GM19455 (cell line): ENCODE measurements around the gene WNK1.
"Not testable (repeated sequence)": the region's sequence is repeated elsewhere in the genome, so short reads cannot be mapped to it uniquely, and the experiment has no call there.

ENCODE experiments used
- ATAC-seq: cut with Tn5 transposase; IDR thresholded peaks from one replicate; pipeline ENCODE4 v1.9.1; 2021; ENCODE audit not compliant: unreplicated experiment

Gene WNK1

DNA sequence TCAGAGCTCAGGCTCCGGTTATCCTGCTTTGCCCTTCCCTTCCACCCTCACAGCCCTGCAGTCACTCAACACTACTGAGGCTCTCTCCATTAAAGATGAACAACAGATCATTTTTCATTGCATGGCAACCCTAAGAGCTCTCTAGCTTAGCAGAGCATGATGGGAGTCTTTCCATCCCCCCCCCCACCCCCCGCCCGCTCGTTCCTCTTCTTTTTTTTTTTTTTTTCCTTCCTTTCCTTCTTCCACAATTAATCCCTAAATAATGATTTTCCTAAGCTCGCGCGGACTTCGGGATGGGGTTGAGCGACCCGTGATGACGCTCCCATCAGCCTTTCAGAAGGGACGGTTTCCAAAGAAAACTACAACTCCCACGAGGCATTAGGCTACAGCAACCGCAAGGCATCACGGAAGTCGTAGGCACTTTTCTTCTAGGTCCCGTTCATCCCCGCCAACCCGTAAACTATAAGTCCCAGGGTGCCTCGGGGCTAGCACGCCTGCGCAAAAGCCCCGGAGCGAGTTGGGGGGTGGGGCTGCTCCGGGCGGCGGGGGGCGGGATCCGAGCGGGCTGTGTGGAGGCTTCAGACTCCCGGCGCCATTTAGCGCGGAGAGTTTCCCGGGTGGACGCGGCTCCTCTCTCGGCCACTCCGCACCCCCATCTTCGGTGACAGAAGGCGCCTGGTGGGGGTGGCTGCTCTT, at the start of gene WNK1:
TSS of gene WNK1 (plus strand) at position 581 of the 696 bp plus-strand sequence. CDS start 987 bp downstream, outside the sequence.
- ATAC-seq: peak; percentile 48

- ATAC-seq: no peak
Measured at GRCh38 chr12:704516-705242, 47.7 kb upstream of the WNK1 start.

- ATAC-seq: not testable (repeated sequence)
Measured at GRCh38 chr12:708084-708483, 44.3 kb upstream of the WNK1 start.

DNA sequence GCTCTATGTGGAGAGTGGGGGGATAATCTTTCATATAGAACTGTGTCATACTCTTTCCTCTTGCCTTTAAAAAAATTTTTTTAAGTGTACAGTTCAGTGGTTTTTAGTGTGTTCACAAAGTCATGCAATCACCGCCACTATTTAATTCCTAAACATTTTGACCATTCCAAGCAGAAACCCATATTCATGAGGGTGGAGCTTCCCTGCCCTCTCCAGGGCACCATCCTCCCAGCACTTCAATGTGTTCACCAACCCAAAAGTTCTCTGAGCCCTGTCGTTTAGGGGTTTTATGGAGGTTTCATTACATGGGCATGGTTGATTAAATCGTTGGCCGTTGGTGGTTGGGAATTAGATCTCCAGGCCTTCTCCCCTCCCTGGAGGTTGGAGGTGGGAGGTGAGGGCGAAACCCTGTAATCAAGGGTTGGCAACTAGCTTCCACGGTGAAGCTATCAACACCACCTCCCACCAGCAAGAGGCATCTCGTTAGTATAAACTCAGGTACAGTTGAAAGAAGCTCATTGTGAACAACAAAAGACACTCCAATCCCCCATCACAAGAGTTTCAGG, 42.8 kb upstream of the WNK1 start:
- no peak for ATAC-seq

DNA sequence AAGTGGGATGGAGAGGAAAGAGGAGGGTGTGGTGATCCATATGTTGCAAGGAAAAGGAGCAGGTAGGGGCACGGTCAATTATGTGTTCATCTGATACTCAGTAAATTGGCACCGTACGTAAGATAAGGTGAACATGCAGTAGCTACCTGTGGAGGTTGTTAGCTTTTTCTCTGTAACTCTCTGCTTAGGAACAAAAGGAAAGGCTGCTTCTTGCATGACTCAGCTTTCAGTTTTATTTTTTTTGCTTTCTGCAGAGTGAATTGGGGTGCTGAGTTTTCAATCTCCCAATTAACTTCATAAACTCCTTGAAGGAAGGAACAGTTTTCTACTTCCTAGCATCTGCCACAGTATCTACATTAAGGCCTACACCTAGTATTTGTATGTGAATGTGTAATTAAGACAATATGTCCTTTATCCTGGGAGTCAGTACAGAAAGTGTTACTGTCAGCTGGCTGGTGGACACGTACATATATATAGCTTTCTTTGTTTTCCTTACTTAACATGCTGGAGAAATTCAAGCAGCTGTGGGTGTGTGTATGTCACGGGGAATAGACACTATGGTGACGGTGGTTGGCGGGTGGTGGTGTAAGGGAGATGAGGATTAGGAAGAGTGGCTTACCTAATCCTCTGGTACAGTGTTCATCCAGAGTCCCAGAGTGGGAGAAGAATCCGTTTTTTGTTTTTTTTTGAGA, 40.1 kb upstream of the WNK1 start:
- no peak for ATAC-seq

DNA sequence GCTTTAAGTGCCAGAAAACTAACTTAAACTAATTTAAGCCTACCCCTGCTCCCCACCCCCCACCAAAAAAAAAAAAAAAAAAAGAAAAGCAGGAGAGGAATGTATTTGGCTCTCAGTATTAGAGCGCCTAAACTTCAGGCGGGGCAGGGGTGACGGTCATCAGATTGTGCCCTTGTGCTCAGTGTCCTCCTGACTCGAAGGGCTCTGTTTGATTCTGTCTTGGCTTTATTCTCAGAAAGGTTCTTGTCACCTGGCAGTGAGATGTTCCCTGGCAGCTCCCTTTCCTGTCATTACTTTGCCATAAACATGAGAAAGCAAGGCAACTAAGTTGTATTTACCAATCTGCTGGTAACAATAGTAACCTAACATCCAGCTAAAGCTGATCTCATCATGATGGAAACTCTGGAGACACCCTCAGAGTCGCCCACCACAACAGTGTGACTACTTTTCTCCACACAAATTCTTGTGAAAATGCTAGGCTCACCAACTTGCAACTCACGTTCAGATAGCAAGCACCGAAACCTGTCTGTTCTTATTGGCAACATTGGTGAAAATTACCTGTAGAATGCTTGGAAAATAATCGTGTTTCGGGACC, 39.0 kb upstream of the WNK1 start:
- no peak for ATAC-seq

GRCh38 chr12:716506-716905, 35.9 kb upstream of the WNK1 start:
- no peak for ATAC-seq

DNA sequence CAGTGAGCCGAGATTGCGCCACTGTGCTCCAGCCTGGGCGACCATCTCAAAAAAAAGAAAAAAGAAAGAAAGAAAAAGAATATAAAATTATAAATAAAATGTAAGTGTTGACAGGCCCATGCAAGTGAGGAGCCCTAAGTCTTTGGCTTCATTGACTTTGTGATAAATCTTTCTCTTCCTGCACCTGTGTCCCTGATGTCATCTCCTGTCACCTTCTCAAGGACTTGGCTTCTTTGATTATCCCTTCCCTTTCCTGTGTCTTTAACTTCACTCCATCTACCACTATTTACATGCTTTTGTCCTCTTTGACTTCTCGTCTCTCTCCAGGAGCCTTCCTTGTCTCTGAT, 33.6 kb upstream of the WNK1 start:
- no peak for ATAC-seq

- ATAC-seq: no peak
Measured at GRCh38 chr12:720231-720941, 32.0 kb upstream of the WNK1 start.

GRCh38 chr12:724194-724855, 28.1 kb upstream of the WNK1 start:
- no peak for ATAC-seq

DNA sequence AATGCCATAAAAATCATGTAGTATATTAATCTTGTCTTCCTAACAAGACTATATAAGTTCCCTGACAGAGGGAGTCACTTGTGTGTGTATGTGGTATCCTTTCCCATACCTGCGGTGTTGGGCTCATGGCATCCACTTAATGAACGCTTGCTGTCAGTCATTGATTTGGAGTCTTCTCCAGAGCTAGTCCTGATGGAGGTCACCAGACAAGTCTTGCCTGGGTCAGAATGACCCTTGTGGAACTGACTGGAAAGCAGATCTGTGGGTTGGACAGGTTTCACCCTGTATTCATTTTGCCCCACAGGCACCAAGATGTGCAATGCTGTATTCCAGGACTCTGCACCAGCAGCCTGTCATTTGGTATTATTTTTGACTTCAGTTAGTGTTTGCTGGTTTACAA, 27.3 kb upstream of the WNK1 start:
- ATAC-seq: no peak

DNA sequence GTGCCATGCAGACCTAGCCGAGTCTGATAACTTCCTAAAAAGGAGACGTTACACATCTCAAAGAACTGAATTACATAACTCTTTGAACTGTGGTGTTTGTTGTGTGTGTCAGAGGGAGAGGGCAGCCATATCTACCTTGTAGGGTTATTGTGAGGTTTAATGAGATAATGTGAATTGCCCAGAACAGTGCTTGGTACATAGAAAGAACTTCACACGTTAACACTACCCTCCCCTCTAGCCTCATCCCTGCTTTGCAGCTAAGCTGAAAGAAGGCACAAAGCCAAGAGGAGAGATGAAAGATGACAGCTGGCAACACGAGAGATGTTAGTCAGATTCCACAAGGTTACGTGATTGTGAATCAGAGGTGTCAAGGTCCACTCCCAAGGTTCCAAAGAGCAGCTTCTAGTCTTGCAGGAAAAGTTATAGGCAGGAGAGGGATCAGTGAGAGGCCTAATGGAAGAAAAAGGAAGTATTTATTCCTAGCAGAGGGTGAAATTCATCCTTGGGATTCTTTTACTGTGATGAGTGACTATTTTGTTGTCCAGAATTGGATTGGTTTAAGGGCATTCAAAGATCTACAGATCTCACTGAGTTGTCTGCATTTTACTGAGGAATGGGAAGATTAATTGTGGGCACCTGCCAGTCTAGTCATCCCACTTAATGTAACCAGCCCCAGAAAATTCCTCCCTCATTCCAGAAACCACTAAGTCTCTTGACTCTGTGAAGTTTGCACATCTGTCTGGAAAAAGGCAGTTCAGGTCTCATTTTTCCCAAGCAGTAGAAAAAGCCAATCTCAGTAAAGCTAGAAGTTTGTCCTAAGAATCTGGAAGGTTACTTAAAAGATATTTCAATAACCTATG, 25.9 kb upstream of the WNK1 start:
- ATAC-seq: no peak

DNA sequence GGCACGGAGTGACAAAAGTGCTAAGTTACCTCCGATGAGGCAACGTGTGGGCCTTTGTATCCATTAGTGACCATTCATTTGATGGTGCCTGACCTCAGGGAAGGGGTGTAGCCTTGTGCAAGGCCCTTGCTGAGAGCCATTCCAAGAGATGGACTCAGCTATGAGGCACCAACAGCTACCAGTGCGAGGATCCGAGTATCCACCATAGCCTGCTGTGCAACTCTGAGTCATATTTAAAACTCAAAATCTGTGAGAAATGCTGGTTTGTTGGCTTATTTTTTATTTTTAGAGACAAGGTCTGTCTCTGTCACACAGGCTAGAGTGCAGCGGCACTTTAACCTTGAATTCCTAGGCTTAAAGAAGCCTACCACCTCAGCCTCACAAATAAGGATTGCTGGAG, 25.1 kb upstream of the WNK1 start:
- ATAC-seq: no peak

DNA sequence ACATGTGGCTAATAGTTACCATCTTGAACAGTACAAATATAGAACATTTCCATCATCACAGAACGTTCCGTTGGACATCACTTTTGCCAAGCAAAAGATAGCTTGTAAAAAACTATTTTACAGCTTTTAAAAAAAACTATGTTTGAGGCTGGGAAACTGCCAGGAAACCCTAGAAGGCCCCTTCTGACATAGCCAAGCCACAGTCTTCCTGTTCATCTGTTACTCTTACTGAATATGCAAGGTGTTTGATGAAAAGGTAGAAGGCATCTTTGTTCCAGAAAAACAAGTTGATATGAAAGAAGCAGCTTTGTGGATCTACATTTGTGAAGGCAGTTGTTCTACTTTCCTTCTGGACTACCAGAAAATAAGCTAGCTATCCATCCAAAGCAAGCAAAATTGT, 23.6 kb upstream of the WNK1 start:
- ATAC-seq: no peak

DNA sequence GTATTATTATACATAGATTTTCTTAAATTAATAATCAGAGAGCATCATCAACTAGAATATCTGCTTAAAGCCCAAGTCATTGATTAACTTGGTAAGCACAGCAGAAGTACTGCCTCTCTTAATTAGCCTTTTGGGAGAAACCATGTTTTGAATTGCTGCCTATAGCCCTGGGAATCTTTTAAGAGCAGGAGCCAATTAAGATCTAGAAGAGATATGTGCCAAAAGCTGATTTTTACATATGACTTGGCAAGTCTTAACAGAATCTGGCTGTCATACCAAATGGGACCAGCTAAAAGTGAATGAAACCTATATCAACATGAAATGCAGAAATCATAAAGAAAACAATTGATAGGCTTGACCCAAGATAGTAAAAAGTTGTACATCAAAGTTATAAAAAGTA, 23.2 kb upstream of the WNK1 start:
- no peak for ATAC-seq

DNA sequence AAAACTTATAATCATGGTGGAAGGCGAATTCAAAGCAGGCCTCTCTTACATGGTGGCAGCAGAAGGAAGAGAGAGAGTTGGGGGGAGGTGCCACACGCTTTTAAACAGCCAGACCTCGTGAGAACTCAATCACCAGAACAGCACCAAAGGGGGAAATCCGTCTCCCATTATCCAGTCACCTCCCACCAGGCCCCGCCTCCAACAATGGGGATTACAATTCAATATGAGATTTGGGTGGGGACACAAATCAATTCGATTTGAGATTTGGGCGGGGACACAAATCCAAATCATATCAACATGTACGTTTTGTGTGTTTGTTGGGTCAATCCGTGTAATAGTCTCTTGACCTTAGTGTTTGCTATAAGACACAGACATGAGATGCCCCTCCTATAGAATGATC, 21.8 kb upstream of the WNK1 start:
- ATAC-seq: no peak

DNA sequence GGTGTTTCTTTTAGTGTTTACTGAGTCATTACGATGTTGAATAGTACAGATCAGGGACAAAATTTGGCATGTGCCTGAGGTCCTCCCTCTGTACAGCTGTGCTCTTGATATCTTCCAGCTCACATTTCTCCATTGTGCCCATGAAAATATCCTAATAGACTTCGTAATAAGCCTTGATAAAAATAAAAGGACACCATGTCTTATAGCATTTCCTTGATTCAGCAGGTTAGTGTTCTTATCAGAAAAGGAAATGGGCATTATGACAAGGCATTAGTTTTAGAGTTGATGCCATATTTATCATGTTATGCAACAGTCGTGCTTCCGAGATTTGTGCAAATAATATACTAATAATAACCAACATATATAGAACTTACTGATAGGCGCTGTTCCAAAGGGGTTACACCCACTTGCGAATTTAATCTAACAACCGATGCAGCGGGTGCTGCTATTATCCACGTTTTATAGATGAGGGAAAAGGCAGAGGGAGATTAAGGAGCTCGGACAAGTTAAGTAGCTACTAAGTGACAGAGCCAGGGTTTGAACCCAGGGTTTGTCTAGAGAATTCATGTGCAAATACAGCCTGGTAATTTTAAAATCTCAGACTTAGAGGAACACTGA, 15.1 kb upstream of the WNK1 start:
- no peak for ATAC-seq

- no peak for ATAC-seq
Measured at GRCh38 chr12:738712-739111, 13.7 kb upstream of the WNK1 start.

GRCh38 chr12:739349-739748, 13.0 kb upstream of the WNK1 start:
- ATAC-seq: no peak
